Lower leg skin (tissue), 3 donors: ENCODE measurements around the gene TIPRL.

Experiments used
- CTCF ChIP-seq, 3 donors: fragments of 450-650 bp; IDR thresholded peaks; one replicate each; pipeline ENCODE4 v1.5.1; 2016; ENCODE audit warnings: antibody characterized with exemption in 3 of 3, mild to moderate bottlenecking in 3 of 3, moderate library complexity in 2 of 3
- POLR2A ChIP-seq, 2 donors: fragments of 450-650 bp; IDR thresholded peaks; one replicate each; pipeline ENCODE4 v1.6.1; 2016 to 2017; ENCODE audit warnings: antibody characterized with exemption in 2 of 2, mild to moderate bottlenecking in 1 of 2, moderate library complexity in 1 of 2

GRCh38 chr1:168157638-168158037, 21.1 kb upstream of the TIPRL start:
- no peak for TF ChIP-seq CTCF (IDR thresholded peaks at IDR 0.05)
- no peak for TF ChIP-seq POLR2A (IDR thresholded peaks at IDR 0.05)
